GM19397 (cell line): ENCODE measurements around the gene CRABP2.

Source experiments
- ATAC-seq: cut with Tn5 transposase; IDR thresholded peaks from one replicate; pipeline ENCODE4 v1.9.1; 2021; ENCODE audit warnings: mild to moderate bottlenecking, moderate library complexity; ENCODE audit not compliant: unreplicated experiment

The CRABP2 gene

GRCh38 chr1:156656806-156657740, 48.3 kb downstream of the CRABP2 start:
- no peak for ATAC-seq

GRCh38 chr1:156655904-156656516, 49.4 kb downstream of the CRABP2 start:
- no peak for ATAC-seq

DNA sequence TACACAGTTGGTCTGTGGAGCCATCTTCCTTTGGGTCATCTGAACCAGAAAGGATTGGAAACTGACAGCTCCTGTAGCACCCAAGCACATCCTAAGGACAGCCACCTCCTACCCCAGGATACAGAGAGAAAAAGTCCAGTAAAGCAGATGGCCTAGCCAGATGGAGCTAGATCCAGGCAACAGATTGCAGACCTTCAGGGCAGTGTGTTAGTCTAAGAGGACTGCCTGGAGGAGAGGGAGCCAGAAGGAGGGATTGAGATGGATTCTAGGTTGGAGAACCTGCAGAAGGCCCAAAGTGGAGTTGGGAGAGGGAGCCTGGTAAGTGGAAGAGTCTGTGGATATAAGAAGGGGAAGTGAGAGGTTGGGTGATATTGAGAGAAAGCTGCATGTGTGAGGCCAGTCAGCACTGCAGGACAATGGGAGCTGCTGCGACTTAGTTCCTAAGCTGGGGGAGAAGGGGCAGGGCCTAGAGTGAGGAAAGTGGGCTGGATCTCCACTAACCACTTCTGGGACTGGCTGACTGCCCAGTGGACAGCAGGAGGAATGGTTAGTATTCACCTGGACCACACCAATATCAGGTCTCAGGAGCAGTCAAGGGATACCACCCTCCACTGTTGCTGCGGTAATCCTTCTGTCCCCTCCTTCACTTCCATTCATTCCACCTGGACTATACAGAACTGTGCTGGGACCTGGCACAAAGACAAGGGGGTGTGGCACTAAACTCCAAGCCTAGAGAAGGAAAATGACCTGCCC, 50.1 kb downstream of the CRABP2 start:
- ATAC-seq = no peak

DNA sequence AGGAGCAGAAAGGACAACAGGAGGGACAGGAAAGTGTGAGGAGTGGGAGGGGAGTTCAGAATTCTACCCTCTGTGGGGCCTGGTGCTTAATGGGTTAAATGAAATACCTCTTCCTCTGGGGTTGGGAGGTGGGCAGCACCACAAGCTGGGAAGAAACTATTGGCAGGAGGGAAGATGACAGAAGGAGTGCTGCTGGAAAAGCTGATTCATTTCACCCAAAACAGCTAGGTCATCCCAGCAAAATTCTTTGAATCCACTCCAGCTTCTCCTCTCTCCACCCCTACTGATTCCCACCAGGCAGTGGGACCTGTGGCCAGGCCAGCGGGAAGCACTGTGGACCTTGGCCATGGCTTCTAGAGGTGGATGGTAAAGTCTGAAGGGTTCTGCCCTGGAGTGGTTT, 50.7 kb downstream of the CRABP2 start:
- no peak for ATAC-seq

- no peak for ATAC-seq
Measured at GRCh38 chr1:156652992-156653355, 52.4 kb downstream of the CRABP2 start.

- ATAC-seq = no peak
Measured at GRCh38 chr1:156652131-156652991, 53.0 kb downstream of the CRABP2 start.
